ENCODE measurements around the gene PPA2. TPM values are rescaled to one million over a fixed set of nuclear protein-coding genes. Genes with fewer than 3 reads are reported as not detected.

The PPA2 gene
- total RNA-seq, 1 experiment from 2014 or later, result 165 TPM

- peaks cover 19% of the 10 kb centered on the region for H3K36me3 Mint-ChIP-seq (ENCODE audit: insufficient read depth, unreplicated experiment)
- no peaks in the 10 kb centered on the region for H3K27me3 Mint-ChIP-seq (ENCODE audit: insufficient read depth, unreplicated experiment)
- ChIA-PET POLR2A (no interaction called here), CTCF (no interaction called here)
- no peaks in the 10 kb centered on the region for H3K9me3 Mint-ChIP-seq (ENCODE audit: unreplicated experiment)
- H3K27ac Mint-ChIP-seq (ENCODE audit: low read depth, unreplicated experiment), result no peak overlapping the region
- no TSS peak for BruUV-seq (replicated peaks)
- H3K4me1 Mint-ChIP-seq (ENCODE audit: insufficient read depth, unreplicated experiment), result no peaks in the 10 kb centered on the region
- DNase-seq (ENCODE audit: unreplicated experiment), result no peak
- TF ChIP-seq, protein P1, sequence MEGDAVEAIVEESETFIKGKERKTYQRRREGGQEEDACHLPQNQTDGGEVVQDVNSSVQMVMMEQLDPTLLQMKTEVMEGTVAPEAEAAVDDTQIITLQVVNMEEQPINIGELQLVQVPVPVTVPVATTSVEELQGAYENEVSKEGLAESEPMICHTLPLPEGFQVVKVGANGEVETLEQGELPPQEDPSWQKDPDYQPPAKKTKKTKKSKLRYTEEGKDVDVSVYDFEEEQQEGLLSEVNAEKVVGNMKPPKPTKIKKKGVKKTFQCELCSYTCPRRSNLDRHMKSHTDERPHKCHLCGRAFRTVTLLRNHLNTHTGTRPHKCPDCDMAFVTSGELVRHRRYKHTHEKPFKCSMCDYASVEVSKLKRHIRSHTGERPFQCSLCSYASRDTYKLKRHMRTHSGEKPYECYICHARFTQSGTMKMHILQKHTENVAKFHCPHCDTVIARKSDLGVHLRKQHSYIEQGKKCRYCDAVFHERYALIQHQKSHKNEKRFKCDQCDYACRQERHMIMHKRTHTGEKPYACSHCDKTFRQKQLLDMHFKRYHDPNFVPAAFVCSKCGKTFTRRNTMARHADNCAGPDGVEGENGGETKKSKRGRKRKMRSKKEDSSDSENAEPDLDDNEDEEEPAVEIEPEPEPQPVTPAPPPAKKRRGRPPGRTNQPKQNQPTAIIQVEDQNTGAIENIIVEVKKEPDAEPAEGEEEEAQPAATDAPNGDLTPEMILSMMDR (IDR thresholded peaks at IDR 0.05; ENCODE audit: unreplicated experiment), result no peak
- intact Hi-C loops (cut with micrococcal nuclease), result no loop called here
- no peak overlapping the region for H3K4me3 Mint-ChIP-seq (ENCODE audit: unreplicated experiment)
Observed at GRCh38 chr4:105357258-105357980, 116.4 kb downstream of the PPA2 start.

DNA sequence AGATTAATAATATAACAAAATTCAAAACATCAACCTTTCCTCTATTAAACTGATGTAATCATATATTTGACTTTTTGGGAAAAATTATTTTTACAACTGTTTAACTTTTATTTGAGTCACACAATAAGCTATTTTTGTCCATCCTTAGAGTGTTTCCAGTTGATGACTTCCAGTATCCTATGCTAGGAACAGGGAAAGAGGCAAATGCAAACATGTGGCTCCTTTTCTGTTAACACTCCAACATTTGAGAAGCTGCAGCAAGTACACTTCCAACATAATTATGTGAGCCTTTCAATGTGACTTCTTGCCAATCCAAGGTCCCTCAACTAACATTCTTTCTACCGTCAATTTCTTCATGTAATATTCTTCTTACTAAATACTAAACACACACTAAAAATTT lies 117.7 kb downstream of the PPA2 start:
- no peak for DNase-seq (ENCODE audit: unreplicated experiment)
- Mint-ChIP-seq H3K4me1 (ENCODE audit: insufficient read depth, unreplicated experiment) (no peaks in the 10 kb centered on the region), H3K27me3 (ENCODE audit: insufficient read depth, unreplicated experiment) (no peaks in the 10 kb centered on the region), H3K4me3 (ENCODE audit: unreplicated experiment) (no peak overlapping the region), H3K27ac (ENCODE audit: low read depth, unreplicated experiment) (no peak overlapping the region), H3K9me3 (ENCODE audit: unreplicated experiment) (no peaks in the 10 kb centered on the region), H3K36me3 (ENCODE audit: insufficient read depth, unreplicated experiment) (peaks cover 19% of the 10 kb centered on the region)
- ChIA-PET CTCF (no interaction called here), POLR2A (no interaction called here)
- BruUV-seq (replicated peaks), result no TSS peak
- TF ChIP-seq, protein P1 (IDR thresholded peaks at IDR 0.05; ENCODE audit: unreplicated experiment), result no peak
- intact Hi-C loops (cut with micrococcal nuclease), result no loop called here

- H3K27ac Mint-ChIP-seq (ENCODE audit: low read depth, unreplicated experiment), result no peak overlapping the region
- intact Hi-C loops (cut with micrococcal nuclease), result no loop called here
- POLR2A ChIA-PET, result no interaction called here
- TF ChIP-seq, protein P1 (IDR thresholded peaks at IDR 0.05; ENCODE audit: unreplicated experiment), result no peak
- DNase-seq (ENCODE audit: unreplicated experiment), result no peak
- CTCF ChIA-PET, result interaction anchor here (0.5 to 0.6 kb wide), 2 partner anchors 250 to 387 kb away, joined by 3 read pairs; no protein-coding TSS in a partner anchor
- H3K27me3 Mint-ChIP-seq (ENCODE audit: insufficient read depth, unreplicated experiment), result no peaks in the 10 kb centered on the region
- BruUV-seq (replicated peaks), result no TSS peak
- H3K9me3 Mint-ChIP-seq (ENCODE audit: unreplicated experiment), result no peaks in the 10 kb centered on the region
- no peak overlapping the region for H3K4me3 Mint-ChIP-seq (ENCODE audit: unreplicated experiment)
- H3K4me1 Mint-ChIP-seq (ENCODE audit: insufficient read depth, unreplicated experiment), result no peaks in the 10 kb centered on the region
- peaks cover 6% of the 10 kb centered on the region for H3K36me3 Mint-ChIP-seq (ENCODE audit: insufficient read depth, unreplicated experiment)
Observed at GRCh38 chr4:105352826-105353225, 121.0 kb downstream of the PPA2 start.

GRCh38 chr4:105351861-105352260 lies 122.0 kb downstream of the PPA2 start:
- no peaks in the 10 kb centered on the region for H3K9me3 Mint-ChIP-seq (ENCODE audit: unreplicated experiment)
- no peak for DNase-seq (ENCODE audit: unreplicated experiment)
- POLR2A ChIA-PET, result interaction anchor here (0.5 to 0.7 kb wide), 2 partner anchors 122 to 711 kb away, joined by 3 to 4 read pairs; partner anchors contain the start of gene PPA2
- no peak overlapping the region for H3K27ac Mint-ChIP-seq (ENCODE audit: low read depth, unreplicated experiment)
- peaks cover 6% of the 10 kb centered on the region for H3K36me3 Mint-ChIP-seq (ENCODE audit: insufficient read depth, unreplicated experiment)
- CTCF ChIA-PET, result interaction anchor here (0.6 kb wide), 2 partner anchors 192 to 536 kb away, joined by 3 read pairs; no protein-coding TSS in a partner anchor
- intact Hi-C loops (cut with micrococcal nuclease), result no loop called here
- H3K27me3 Mint-ChIP-seq (ENCODE audit: insufficient read depth, unreplicated experiment), result no peaks in the 10 kb centered on the region
- TF ChIP-seq, protein P1 (IDR thresholded peaks at IDR 0.05; ENCODE audit: unreplicated experiment), result no peak
- H3K4me1 Mint-ChIP-seq (ENCODE audit: insufficient read depth, unreplicated experiment), result no peaks in the 10 kb centered on the region
- BruUV-seq (replicated peaks), result no TSS peak
- no peak overlapping the region for H3K4me3 Mint-ChIP-seq (ENCODE audit: unreplicated experiment)

Data from MCF 10A (cell line).